Hippocampal formation (tissue), 2 donors: ENCODE data around the gene LSM8.
"Not testable (repeated sequence)": the region's sequence is repeated elsewhere in the genome, so short reads cannot be mapped to it uniquely, and the experiment has no call there.

Source experiments
- DNase-seq, 2 donors: peaks; one replicate each; lab custom pipeline; 2025; lab: John Stamatoyannopoulos, UW

The LSM8 gene

DNA sequence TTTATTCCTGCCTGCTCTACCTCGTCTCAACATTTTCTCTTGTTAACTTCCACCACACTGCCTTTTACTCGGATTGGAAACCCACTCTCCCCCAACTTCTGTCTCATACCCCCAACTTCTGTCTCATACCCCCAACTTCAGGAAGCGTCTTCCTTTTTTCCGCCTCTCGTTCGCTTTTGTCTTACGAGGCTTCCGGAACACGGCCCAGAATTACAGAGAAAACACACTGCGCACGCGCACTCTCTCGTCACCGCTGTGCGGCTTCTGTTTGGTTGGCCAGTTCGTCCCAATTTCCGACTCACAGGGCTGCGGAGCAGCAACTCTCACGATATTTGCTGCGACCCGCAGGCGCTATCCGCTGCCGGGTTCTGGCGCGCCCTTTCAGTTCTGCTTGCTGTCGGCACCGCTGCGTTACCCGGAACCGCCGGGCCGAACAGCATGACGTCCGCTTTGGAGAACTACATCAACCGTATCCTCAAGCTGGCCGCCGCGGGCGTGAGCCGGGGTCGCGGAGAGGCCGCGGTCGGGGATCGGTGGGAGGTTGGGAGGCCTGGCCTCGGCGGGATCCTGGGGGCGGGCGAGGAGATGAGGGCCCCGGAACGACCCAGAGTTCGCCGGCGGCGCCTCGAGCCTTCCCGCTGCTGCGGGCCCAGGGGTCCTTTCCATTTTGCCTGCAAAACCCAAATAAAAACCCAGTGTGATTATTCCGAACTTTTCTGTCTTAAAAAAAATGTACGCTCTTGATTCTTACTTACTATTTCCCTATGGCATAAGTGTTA is at the start of gene LSM8:
LSM8 (plus strand) TSS at position 379 of the 779 bp plus-strand sequence; CDS start at position 439, 60 bp downstream.
- DNase-seq = peak; percentile 91 to 93

DNA sequence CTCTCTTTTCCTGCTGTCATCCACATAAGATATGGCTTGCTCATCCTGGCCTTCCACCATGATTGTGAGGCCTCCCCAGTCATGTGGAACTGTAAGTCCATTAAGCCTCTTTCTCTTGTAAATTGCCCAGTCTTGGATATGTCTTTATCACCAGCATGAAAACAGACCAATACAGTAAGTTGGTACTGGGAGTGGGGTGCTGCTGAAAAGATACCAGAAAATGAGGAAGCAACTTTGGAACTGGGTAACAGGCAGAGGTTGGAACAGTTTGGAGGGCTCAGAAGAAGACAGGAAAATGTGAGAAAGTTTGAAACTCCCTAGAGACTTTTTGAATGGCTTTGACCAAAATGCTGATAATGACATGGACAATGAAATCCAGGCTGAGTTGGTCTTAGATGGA is 49.5 kb upstream of the LSM8 start:
- not testable (repeated sequence) for DNase-seq

DNA sequence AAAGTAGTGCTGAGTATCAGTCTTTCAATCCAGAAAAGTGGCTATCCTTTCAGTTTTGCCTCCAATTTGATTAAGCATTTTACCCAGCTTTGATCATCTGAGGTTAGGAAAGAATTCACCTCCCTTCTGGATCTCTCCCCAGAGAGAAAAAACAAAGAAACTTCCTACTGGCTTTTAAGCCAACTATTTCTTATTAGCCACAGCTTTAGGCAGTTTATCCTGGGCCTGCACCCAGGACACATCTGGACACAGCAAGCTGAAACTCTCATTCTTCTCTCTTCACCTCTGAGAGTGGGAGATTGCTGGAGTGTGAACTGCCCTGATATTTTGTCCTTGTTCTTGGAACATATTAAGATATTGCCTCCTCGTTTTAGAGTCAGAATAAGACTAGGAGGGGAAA is 43.5 kb upstream of the LSM8 start:
- DNase-seq = no peak

DNA sequence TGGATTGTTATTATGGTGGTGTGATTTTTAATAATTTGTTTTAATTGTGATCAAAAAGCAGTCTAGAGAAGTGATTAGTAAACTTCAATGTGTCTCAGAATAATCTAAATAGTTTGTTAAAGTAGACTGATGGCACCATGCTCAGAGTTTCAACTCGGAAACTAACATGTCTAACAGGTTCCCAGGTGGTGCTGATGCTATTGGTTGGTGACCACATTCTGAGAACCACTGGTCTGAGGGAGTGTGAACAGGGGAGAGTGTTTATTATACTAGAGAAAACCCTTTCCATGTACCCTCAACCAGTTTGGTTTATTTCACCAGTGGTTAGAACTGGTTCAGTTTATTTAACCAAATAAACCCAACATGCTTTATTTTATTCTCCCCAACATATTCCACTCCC is 42.0 kb upstream of the LSM8 start:
- no peak for DNase-seq

DNA sequence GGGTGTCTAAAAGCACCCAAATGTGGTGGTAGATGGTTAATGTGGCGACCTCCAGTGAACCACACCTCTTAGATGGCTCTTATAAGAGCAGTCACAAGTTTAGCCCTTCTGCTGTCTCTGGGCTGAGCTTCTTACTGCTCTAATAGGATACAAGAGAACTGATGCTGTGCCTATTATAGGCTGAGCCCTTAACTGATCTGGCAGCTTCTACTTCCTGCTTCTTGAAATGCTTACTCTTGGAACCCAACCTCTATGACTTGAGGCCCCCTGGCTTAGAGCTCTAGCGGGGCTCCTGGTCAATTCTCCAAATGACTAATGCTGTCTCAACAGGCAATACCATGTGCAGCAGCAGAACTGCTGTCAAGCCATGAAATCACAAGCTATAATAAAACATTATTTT is 35.0 kb upstream of the LSM8 start:
- DNase-seq = no peak

DNA sequence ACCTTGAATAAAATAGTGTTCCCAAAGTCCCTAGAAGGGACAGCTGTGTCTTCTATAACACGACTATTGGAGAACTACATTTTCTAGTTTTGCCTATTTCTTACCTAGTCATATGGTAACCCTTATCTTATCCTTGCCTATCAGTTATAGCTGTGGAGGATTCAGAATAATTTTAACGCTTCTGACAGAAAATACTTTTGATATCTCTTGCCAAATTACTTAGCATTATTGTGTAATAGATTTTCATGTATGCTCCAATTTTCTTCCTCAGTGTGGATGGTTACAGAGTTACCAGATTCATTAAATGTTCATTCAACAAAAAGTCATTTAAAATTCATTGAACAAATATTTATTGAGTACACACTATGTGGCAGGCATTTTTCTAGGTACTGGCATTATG is 34.6 kb upstream of the LSM8 start:
- DNase-seq = no peak

DNA sequence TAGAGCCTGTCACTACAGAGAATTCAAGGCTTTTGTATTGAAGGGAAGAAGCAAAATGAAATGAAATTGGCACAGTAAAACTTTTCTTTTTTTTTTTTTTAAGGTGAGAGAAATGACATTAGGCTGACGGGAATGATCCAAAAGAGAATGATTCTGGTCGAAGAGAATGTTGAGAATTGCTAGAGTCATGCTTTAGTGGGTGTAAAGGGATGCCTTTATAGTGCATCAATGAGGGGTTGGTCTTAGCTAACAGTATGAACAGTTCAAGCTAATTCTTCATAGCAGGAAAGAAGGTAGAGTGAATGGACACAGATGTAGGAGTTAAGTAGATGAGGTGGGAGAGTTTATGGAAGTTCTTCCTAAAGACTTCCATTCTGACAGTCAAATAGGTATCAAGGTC is 32.3 kb upstream of the LSM8 start:
- no peak for DNase-seq

DNA sequence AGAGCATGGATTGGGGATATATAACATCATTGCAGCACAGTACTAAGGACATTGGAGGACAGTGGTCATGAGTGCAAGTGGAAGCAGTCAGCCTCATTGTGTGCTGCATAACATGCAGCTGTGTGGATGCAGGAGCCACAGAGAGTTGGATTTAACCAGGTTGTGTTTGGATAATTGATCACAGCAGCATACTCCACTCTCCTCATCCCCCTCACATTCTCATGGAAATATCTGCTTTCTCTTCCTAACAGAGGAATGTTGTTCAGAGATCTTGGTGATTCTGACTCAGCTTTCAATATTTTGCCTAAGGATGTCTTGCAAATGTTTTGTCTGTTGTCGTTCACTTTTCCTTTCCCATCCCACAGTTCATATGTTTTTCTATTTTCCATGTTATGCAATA is 31.8 kb upstream of the LSM8 start:
- DNase-seq = no peak

DNA sequence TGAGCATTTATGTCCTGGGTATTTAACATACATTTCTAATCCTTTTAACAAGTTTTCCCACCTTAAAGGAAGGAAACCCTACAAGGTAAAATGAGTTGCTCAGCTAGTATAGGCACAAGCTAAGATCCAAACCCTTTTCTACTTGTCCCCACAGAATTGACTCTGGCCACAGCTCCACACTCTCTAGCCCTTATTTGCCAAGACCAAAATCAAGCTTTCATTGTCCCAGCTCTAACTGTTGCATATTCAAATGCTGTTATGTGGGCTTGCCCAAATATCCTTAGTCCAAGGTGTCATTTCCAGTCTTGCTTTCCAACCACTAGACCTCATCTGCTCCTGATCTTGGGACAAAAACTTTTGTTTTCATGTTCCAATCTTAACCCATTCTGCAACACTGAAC is 31.3 kb upstream of the LSM8 start:
- DNase-seq = no peak

DNA sequence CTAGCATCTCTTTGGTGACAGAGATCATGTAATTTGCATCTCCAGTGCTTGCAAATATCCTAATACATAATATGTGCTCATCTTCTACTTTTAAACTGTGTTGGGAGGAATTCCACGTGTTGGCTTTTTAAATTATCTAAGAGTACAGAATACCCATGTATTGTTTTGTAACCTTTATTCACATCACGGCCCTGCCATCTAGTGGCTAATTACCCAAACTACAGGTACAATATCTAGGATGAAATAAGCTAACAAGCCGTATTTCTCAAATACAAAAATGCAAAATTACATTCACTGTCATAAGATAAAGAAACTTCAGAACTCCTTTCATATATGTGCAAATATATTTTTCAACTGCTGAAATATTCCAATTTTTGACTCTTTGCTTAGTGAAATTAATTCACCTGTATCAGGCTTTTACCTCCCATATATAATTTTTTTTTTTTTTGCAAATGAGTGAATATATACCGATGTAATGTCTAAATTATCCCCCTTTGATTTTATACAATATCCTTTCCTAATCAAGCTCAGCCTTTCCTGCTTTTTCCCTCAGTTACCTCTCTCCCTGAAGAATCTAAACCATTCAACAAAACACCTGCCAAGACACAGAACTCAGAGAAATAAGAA is 30.3 kb upstream of the LSM8 start:
- DNase-seq = no peak

DNA sequence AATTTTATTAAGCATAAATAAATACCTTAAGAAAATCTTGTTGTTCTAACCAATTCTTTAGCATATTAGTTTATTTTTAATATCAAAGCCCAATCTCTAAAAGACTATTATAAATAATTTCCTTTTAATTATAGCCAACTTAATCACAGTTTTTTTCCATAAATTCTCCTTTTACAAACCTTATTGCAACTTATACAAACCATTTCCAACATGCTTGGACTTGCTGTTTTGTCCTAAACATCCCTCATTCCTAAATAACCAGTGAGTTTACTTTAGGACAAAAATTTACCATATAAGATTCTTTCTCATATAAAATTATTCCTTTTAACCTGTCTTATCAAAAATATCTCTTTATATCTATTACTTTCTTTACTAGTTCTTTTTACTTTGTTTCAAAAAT is 25.2 kb upstream of the LSM8 start:
- DNase-seq = no peak

DNA sequence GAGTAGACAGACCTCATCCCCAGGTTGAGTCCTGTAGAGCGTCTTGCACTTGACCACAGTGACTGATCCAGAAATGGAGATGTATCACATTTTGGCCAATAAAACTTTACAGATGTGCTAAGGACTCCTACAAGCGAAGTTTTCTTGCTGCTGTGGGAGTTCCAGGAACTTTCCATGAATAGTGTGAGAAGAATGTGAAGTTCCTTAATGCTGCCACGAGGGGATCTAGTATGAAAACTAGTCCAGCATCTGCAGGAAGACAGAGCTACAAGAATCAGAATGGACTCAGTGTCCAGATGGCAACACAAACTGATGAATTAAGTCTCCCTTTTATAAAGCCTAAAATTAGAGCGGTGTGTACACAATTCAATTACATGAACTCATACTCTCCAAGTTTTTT is 14.8 kb upstream of the LSM8 start:
- no peak for DNase-seq

DNA sequence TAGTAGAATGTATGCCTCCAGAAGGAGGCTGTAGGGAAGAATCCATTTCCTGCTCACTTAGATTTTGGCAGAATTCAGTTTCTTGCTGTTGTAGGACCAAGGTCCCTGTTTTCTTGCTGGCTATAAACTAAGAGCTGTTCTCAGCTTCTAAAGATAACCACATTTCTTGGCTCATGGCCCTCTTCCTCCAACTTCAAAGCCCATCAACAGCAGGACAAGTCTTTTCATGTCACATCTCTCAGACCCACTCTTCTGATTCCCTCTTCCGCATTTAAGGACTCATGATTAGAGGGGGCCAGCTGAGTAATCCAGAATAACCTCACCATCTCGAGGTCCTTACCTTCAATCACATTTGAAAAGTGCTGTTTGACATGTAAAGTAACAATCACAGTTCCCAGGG is 8.2 kb upstream of the LSM8 start:
- DNase-seq = no peak

DNA sequence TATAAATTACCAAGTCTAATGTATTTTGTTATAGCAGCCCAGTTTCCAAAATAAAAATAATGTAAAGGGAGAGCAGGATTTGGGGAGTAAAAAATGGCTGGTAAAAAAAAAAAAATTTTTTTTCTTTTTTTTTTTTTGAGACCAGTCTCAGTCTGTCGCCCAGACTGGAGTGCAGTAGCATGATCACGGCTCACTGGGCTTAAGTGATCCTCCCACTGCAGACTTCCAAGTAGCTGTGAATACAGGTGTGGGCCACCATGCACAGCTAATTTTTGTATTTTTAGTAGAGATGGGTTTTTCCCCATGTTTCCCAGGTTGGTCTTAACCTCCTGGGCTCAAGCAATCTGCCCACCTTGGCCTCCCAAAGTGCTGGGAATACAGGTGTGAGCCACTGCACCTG is 4.8 kb upstream of the LSM8 start:
- no peak for DNase-seq

DNA sequence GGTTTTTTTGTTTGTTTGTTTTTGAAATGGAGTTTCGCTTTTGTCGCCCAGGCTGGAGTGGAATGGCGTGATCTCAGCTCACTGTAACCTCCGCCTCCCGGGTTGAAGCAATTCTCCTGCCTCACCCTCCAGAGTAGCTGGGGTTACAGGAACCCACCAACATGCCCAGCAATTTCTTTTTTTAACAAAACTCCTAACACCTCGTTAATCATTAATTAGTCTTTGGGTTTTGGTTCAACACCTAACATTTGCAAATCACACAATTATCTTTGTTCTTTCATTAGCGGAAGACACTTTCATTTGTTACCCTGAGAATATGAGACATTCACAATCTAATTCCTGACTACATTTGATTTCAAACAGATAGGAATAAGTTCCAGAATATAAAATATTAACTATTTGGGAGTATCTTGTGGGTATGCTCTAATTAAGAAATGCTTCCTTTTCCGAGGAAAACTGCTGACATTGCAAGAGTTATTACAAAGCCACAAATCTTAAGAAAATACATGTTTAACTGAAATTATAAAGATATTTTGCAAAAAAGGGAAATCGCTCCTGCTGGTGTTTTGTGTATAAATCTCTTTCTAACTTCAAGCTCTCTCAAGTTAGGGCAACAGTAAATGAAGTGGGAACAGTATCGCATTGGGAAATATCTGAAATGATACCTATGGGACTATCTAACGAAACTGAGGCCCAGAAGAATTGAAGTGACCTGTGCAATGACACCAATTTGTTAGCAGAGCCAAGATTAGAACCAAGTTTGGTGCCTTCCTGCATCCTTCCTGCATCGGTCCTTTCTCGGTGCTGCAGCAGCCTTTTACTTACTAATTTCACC is 1.2 kb upstream of the LSM8 start:
- DNase-seq = no peak

DNA sequence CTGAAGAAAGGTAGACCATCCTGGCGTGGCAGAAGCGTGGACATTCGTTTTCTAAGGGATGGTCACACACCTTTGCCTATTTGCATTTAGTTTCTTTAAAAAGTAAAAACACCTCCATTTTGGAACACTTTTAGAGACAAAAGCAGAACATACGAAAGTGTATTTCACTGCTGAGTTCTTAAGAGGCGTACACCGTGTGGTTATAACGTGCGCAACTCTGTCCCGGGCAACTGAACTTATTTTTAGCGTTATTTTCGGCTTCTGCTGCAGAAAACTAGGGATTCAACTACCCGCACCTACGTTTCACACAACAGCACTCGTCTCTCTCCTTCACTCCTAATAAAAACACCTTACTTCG is 557 bp upstream of the LSM8 start:
- peak in 1 of 2 donors; percentile 68 for DNase-seq

DNA sequence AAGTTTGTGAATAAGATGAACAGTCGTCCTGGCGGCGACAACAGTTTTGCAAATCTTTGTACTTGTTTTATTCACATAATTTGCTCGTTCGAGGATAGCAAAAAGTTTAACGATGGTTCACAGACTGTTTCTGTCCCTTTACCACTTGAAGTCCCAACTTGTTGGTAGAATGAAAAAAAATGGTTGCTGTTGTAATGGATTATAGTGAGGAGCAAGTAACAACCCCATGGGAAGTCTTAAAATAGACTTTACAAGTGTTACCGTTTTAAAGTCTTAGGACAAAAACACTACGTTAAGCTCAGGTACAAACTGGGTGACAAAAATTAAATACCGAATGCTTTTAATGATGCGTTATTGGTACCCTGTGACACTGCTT is 589 bp downstream of the LSM8 start:
- no peak for DNase-seq

DNA sequence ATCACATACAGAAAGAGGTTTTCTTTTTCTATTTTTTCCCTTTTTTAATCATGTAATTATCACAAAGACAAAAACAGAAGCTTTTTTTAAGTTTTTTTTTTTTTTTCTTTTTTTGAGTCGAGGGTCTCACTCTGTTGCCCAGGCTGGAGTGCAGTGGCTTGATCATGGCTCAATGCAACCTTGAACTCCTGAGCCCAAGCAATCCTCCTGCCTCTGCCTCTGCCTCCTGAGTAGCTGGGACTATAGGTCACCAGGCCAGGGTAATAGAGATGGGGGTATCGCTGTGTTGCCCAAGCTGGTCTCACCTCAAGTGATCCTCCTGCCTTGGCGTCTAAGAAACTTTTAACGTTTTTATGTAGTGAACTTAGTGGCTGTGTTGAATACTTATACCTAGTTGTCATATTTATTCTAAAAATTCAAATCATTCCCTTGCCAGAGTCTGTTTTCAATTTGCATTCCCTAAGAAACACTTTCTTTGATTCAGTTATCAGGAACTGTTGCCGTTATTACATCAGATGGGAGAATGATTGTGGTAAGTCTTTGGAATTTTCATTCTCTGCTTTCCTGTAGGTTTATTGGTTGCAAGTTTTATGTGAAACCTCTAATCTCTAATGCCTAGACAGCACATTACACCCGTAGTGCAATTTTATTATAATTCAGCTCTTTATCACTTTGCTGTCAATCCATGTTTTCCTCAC is 1.3 kb downstream of the LSM8 start:
- DNase-seq = no peak

DNA sequence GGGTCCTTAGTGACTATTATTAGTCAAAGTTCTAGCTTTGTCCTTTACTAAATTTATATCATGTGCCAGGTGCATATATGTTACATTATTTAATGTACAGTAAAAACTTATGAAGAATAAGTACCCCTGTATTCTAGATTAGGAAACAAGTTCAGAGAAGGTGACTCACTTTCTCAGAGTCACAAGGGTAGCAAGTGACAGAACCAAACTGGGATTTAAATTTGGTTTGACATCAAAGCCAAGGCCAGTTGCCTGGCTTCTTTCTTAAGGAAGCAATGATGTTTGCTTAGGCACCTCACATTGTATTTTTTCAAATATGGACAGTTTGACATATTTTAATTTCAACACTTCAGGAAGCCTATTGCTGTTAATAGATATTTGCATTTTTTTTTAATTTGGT is 2.5 kb downstream of the LSM8 start:
- DNase-seq = no peak

DNA sequence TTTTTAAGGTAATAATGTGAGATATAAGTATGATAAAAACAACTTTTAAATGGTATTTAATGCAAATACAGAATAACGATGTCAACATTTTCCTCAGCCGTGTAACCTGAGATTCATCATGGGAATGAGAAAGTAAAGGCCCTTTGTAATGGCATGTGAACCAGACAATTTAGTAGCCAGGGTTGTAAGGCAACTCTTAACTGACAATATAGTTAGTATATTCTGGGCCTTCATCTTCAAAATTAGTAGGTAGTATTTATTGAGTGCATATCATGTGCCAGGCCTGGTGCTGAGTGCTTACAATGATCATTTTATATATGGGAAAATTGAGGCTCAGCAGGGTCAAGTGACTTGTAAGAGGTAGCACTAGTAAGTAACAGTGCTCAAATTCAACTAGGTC is 10.6 kb downstream of the LSM8 start:
- DNase-seq = no peak

DNA sequence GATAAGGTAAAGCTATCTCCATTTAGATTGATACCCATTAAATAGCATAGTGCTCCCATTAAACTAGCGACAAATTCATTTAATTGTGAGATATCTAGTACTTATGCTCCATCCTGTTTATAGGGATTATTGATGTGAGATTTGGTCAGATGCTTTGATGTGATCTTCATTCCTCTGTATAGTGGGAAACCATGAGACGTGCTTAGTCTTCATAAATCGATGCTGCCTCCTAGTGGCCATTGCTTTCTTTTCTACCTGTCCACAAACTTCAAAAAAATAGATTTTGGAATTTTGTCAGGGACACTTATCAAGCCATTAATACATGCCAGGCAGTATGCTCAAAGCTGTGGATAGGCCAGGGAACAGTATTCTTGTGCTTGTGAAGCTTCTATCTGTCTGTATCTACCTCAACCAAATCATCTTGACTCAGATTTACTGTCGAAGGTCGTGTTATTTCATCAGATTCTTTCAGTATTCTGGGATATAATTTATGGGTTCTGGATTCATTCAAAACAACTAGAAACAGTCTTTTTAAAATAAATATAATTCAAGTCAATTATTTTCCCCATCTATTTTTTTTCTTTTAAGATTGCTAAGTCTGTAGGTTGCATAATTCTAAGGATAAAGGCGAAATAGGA is 12.0 kb downstream of the LSM8 start:
- peak; percentile 17 to 55 for DNase-seq

DNA sequence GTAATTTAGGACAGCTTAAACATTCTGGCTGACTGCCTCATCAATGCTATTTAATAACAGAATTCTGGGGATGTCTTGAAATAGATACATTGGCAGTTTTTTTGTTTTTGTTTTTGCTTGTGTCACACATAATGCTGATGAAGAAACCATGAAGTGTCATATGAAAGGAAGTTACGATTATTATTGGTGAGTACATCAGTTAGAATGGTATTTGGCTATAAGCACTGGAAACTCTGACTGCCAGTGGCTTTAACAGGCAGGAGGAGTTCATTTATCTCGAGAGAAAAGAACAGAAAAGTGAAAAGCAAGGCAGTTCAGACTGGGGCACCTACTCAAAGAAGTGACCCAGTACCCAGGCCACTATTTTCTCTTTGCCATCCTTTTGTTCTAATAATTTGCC is 18.1 kb downstream of the LSM8 start:
- no peak for DNase-seq
